ENCODE data around the gene WWOX.

The WWOX gene

GRCh38 chr16:78842950-78843349 is 743.5 kb downstream of the WWOX start:
- Histone ChIP-seq H3K4me1 (ENCODE audit: control insufficient read depth, insufficient read depth, low read length) (no peaks in the 10 kb centered on the region), H3K4me3 (ENCODE audit: low read depth, low read length) (no peak overlapping the region), H3K9me3 (ENCODE audit: control insufficient read depth, insufficient read depth, low read length) (no peaks in the 10 kb centered on the region), H3K36me3 (ENCODE audit: control insufficient read depth, insufficient read depth, low read length) (no peaks in the 10 kb centered on the region), H3K9ac (ENCODE audit: low read depth, low read length) (no peak overlapping the region), H3K27me3 (ENCODE audit: control insufficient read depth, insufficient read depth, low read length) (no peaks in the 10 kb centered on the region)

GRCh38 chr16:78843978-78844377 is 744.5 kb downstream of the WWOX start:
- Histone ChIP-seq H3K4me3 (ENCODE audit: low read depth, low read length) (no peak overlapping the region), H3K9me3 (ENCODE audit: control insufficient read depth, insufficient read depth, low read length) (no peaks in the 10 kb centered on the region), H3K36me3 (ENCODE audit: control insufficient read depth, insufficient read depth, low read length) (no peaks in the 10 kb centered on the region), H3K4me1 (ENCODE audit: control insufficient read depth, insufficient read depth, low read length) (no peaks in the 10 kb centered on the region), H3K27me3 (ENCODE audit: control insufficient read depth, insufficient read depth, low read length) (no peaks in the 10 kb centered on the region), H3K9ac (ENCODE audit: low read depth, low read length) (no peak overlapping the region)

- H3K9ac ChIP-seq (ENCODE audit: low read depth, low read length) = no peak overlapping the region
- no peaks in the 10 kb centered on the region for H3K9me3 ChIP-seq (ENCODE audit: control insufficient read depth, insufficient read depth, low read length)
- no peaks in the 10 kb centered on the region for H3K4me1 ChIP-seq (ENCODE audit: control insufficient read depth, insufficient read depth, low read length)
- no peaks in the 10 kb centered on the region for H3K27me3 ChIP-seq (ENCODE audit: control insufficient read depth, insufficient read depth, low read length)
- H3K36me3 ChIP-seq (ENCODE audit: control insufficient read depth, insufficient read depth, low read length) = no peaks in the 10 kb centered on the region
- H3K4me3 ChIP-seq (ENCODE audit: low read depth, low read length) = no peak overlapping the region
Measured at GRCh38 chr16:78844682-78845081, 745.2 kb downstream of the WWOX start.

GRCh38 chr16:78851266-78851665 is 751.8 kb downstream of the WWOX start:
- no peak overlapping the region for H3K9ac ChIP-seq (ENCODE audit: low read depth, low read length)
- H3K27me3 ChIP-seq (ENCODE audit: control insufficient read depth, insufficient read depth, low read length) = no peaks in the 10 kb centered on the region
- H3K36me3 ChIP-seq (ENCODE audit: control insufficient read depth, insufficient read depth, low read length) = no peaks in the 10 kb centered on the region
- H3K4me1 ChIP-seq (ENCODE audit: control insufficient read depth, insufficient read depth, low read length) = no peaks in the 10 kb centered on the region
- no peak overlapping the region for H3K4me3 ChIP-seq (ENCODE audit: low read depth, low read length)
- no peaks in the 10 kb centered on the region for H3K9me3 ChIP-seq (ENCODE audit: control insufficient read depth, insufficient read depth, low read length)

DNA sequence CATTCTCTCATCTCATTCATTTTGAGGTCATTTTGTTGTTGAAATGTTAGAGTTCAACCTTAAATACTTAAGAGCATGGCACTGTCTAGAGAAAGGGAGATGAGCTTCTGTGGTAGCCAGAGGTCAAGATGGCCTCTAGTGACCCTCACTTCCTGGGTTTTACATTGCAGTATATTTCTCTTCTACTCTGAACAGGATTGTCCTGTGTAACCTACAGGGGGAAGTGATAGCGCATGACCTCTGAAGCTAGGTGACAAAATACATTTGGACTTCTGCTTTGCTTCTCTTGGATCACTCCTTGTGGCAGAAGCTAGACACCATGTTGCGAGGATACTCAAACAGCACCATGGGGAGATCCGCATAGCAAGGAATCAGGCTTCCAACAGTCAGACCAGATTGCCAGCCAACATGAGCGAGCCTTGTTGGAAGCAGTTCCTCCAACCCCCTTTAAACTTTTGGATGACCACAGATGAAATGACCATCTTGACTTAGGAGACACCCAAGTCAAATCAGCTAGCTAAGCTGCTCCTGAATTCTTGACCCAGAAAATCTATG is 752.7 kb downstream of the WWOX start:
- Histone ChIP-seq H3K9ac (ENCODE audit: low read depth, low read length) (no peak overlapping the region), H3K9me3 (ENCODE audit: control insufficient read depth, insufficient read depth, low read length) (no peaks in the 10 kb centered on the region), H3K27me3 (ENCODE audit: control insufficient read depth, insufficient read depth, low read length) (no peaks in the 10 kb centered on the region), H3K36me3 (ENCODE audit: control insufficient read depth, insufficient read depth, low read length) (no peaks in the 10 kb centered on the region), H3K4me3 (ENCODE audit: low read depth, low read length) (no peak overlapping the region), H3K4me1 (ENCODE audit: control insufficient read depth, insufficient read depth, low read length) (no peaks in the 10 kb centered on the region)

GRCh38 chr16:78862022-78862421 is 762.6 kb downstream of the WWOX start:
- Histone ChIP-seq H3K9ac (ENCODE audit: low read depth, low read length) (no peak overlapping the region), H3K4me3 (ENCODE audit: low read depth, low read length) (no peak overlapping the region), H3K36me3 (ENCODE audit: control insufficient read depth, insufficient read depth, low read length) (no peaks in the 10 kb centered on the region), H3K4me1 (ENCODE audit: control insufficient read depth, insufficient read depth, low read length) (no peaks in the 10 kb centered on the region), H3K27me3 (ENCODE audit: control insufficient read depth, insufficient read depth, low read length) (no peaks in the 10 kb centered on the region), H3K9me3 (ENCODE audit: control insufficient read depth, insufficient read depth, low read length) (no peaks in the 10 kb centered on the region)

GRCh38 chr16:78866521-78866920 is 767.1 kb downstream of the WWOX start:
- Histone ChIP-seq H3K9me3 (ENCODE audit: control insufficient read depth, insufficient read depth, low read length) (no peaks in the 10 kb centered on the region), H3K4me3 (ENCODE audit: low read depth, low read length) (no peak overlapping the region), H3K9ac (ENCODE audit: low read depth, low read length) (no peak overlapping the region), H3K27me3 (ENCODE audit: control insufficient read depth, insufficient read depth, low read length) (no peaks in the 10 kb centered on the region), H3K4me1 (ENCODE audit: control insufficient read depth, insufficient read depth, low read length) (no peaks in the 10 kb centered on the region), H3K36me3 (ENCODE audit: control insufficient read depth, insufficient read depth, low read length) (no peaks in the 10 kb centered on the region)

GRCh38 chr16:78869492-78869891 is 770.0 kb downstream of the WWOX start:
- Histone ChIP-seq H3K36me3 (ENCODE audit: control insufficient read depth, insufficient read depth, low read length) (no peaks in the 10 kb centered on the region), H3K27me3 (ENCODE audit: control insufficient read depth, insufficient read depth, low read length) (no peaks in the 10 kb centered on the region), H3K9ac (ENCODE audit: low read depth, low read length) (no peak overlapping the region), H3K9me3 (ENCODE audit: control insufficient read depth, insufficient read depth, low read length) (no peaks in the 10 kb centered on the region), H3K4me1 (ENCODE audit: control insufficient read depth, insufficient read depth, low read length) (no peaks in the 10 kb centered on the region), H3K4me3 (ENCODE audit: low read depth, low read length) (no peak overlapping the region)

GRCh38 chr16:78871241-78871640 is 771.8 kb downstream of the WWOX start:
- Histone ChIP-seq H3K4me1 (ENCODE audit: control insufficient read depth, insufficient read depth, low read length) (no peaks in the 10 kb centered on the region), H3K9ac (ENCODE audit: low read depth, low read length) (no peak overlapping the region), H3K9me3 (ENCODE audit: control insufficient read depth, insufficient read depth, low read length) (no peaks in the 10 kb centered on the region), H3K36me3 (ENCODE audit: control insufficient read depth, insufficient read depth, low read length) (no peaks in the 10 kb centered on the region), H3K4me3 (ENCODE audit: low read depth, low read length) (no peak overlapping the region), H3K27me3 (ENCODE audit: control insufficient read depth, insufficient read depth, low read length) (no peaks in the 10 kb centered on the region)

- peaks cover 3% of the 10 kb centered on the region for H3K4me1 ChIP-seq (ENCODE audit: control insufficient read depth, insufficient read depth, low read length)
- no peaks in the 10 kb centered on the region for H3K9me3 ChIP-seq (ENCODE audit: control insufficient read depth, insufficient read depth, low read length)
- H3K36me3 ChIP-seq (ENCODE audit: control insufficient read depth, insufficient read depth, low read length) = no peaks in the 10 kb centered on the region
- no peak overlapping the region for H3K9ac ChIP-seq (ENCODE audit: low read depth, low read length)
- H3K27me3 ChIP-seq (ENCODE audit: control insufficient read depth, insufficient read depth, low read length) = no peaks in the 10 kb centered on the region
- H3K4me3 ChIP-seq (ENCODE audit: low read depth, low read length) = no peak overlapping the region
Measured at GRCh38 chr16:78876671-78877070, 777.2 kb downstream of the WWOX start.

DNA sequence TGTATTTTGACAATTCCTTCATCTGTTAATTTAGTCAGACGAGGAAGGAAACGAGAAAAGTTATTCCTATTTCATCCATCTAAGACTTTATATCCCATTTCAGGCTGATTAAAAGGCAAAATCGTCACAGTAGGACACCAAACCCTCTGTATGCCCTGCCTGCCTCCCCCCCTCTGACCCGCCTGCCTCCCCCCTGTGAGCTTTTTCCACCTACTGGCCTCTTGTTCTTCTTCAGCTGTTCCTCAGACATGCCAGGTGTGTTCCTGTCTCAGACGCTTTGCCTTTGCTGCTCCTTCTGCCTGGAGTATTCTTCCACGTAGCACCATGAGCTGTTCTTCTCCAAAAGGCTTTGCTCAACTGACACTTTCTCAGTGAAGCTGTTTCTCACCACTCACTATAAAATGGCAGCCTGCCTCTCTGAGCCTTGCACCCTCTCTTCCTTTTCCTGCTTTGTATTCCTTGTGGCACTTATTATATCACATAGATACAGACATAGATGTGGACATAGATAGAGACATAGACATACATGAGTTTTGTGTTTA is 777.7 kb downstream of the WWOX start:
- no peak overlapping the region for H3K9ac ChIP-seq (ENCODE audit: low read depth, low read length)
- no peaks in the 10 kb centered on the region for H3K36me3 ChIP-seq (ENCODE audit: control insufficient read depth, insufficient read depth, low read length)
- H3K4me1 ChIP-seq (ENCODE audit: control insufficient read depth, insufficient read depth, low read length) = peaks cover 3% of the 10 kb centered on the region
- H3K4me3 ChIP-seq (ENCODE audit: low read depth, low read length) = no peak overlapping the region
- H3K9me3 ChIP-seq (ENCODE audit: control insufficient read depth, insufficient read depth, low read length) = no peaks in the 10 kb centered on the region
- H3K27me3 ChIP-seq (ENCODE audit: control insufficient read depth, insufficient read depth, low read length) = no peaks in the 10 kb centered on the region

DNA sequence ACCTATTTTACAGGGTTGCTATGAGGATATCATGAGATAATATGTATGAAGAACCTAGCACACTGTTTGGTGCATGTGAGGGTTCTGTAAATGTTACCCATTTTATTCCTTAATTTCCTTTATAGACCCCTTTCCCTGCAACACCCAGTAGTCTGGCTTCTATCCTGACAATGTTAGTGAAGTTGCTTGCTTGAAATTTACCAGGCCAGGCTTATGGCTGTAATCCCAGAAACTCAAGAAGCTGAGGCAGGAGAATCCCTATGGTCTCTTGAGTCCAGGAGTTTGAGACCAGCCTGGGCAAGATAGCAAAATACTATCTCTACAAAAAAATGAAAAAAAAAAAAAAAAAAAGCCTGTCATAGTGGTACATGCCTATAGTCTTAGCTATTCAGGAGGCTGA is 779.1 kb downstream of the WWOX start:
- Histone ChIP-seq H3K36me3 (ENCODE audit: control insufficient read depth, insufficient read depth, low read length) (no peaks in the 10 kb centered on the region), H3K4me1 (ENCODE audit: control insufficient read depth, insufficient read depth, low read length) (peaks cover 3% of the 10 kb centered on the region), H3K27me3 (ENCODE audit: control insufficient read depth, insufficient read depth, low read length) (no peaks in the 10 kb centered on the region), H3K9me3 (ENCODE audit: control insufficient read depth, insufficient read depth, low read length) (no peaks in the 10 kb centered on the region), H3K4me3 (ENCODE audit: low read depth, low read length) (no peak overlapping the region), H3K9ac (ENCODE audit: low read depth, low read length) (no peak overlapping the region)
